Lower leg skin (tissue), 3 donors: ENCODE measurements around the gene NAA60.

ENCODE experiments used
- POLR2A ChIP-seq, 2 donors: fragments of 450-650 bp; IDR thresholded peaks; one replicate each; pipeline ENCODE4 v1.6.1; 2016 to 2017; ENCODE audit warnings: antibody characterized with exemption in 2 of 2, mild to moderate bottlenecking in 1 of 2, moderate library complexity in 1 of 2
- TF ChIP-seq, protein P1 (sequence below), 3 donors: fragments of 450-650 bp; IDR thresholded peaks; one replicate each; pipeline ENCODE4 v1.5.1; 2016; ENCODE audit warnings: antibody characterized with exemption in 3 of 3, mild to moderate bottlenecking in 3 of 3, moderate library complexity in 2 of 3

DNA sequence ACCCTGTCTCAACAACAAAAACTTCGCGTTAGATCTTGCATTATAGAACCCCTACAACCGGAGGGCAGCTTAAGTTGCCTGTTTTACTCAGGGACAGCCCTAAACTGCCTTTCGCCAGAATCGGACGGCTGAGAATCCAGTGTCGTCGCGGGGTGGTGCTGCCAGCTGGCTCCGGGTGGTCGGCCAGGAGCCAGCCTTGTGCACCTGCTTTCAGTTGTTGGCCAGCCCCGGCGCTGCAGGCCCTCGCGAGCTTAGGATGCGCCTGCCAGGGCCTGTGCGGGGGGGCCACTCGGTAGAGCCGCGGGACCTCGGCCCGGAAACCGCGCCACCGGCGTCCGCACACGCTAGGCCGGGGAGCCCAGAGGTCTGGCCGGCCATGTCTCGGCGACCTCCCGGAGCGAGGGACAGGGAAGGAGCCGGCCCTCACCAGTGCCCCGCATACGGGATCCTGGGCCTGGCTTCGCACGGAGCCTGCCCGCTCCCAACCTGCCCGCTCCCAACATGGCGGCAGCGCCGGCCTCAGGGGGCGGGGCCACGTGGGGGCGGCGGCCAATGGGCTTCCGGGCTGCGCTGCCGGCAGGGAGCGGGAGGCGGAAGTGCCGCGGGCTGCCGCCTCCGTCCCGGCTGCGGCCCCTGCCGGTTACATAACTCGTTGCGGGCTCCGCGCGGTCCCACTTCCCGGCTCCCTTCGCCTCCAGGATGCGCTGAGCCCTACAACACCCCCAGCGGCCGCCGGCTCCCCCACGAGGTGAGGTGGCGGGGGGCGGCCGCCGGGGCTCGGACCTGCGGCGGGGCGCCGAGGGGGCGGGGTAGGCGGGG is 14.2 kb downstream of the NAA60 start:
- TF ChIP-seq, protein P1, sequence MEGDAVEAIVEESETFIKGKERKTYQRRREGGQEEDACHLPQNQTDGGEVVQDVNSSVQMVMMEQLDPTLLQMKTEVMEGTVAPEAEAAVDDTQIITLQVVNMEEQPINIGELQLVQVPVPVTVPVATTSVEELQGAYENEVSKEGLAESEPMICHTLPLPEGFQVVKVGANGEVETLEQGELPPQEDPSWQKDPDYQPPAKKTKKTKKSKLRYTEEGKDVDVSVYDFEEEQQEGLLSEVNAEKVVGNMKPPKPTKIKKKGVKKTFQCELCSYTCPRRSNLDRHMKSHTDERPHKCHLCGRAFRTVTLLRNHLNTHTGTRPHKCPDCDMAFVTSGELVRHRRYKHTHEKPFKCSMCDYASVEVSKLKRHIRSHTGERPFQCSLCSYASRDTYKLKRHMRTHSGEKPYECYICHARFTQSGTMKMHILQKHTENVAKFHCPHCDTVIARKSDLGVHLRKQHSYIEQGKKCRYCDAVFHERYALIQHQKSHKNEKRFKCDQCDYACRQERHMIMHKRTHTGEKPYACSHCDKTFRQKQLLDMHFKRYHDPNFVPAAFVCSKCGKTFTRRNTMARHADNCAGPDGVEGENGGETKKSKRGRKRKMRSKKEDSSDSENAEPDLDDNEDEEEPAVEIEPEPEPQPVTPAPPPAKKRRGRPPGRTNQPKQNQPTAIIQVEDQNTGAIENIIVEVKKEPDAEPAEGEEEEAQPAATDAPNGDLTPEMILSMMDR (IDR thresholded peaks at IDR 0.05): no peak
- peak in 1 of 2 donors; percentile 13 for TF ChIP-seq POLR2A (IDR thresholded peaks at IDR 0.05)
